ENCODE results near the gene ZNF474.

Gene ZNF474

DNA sequence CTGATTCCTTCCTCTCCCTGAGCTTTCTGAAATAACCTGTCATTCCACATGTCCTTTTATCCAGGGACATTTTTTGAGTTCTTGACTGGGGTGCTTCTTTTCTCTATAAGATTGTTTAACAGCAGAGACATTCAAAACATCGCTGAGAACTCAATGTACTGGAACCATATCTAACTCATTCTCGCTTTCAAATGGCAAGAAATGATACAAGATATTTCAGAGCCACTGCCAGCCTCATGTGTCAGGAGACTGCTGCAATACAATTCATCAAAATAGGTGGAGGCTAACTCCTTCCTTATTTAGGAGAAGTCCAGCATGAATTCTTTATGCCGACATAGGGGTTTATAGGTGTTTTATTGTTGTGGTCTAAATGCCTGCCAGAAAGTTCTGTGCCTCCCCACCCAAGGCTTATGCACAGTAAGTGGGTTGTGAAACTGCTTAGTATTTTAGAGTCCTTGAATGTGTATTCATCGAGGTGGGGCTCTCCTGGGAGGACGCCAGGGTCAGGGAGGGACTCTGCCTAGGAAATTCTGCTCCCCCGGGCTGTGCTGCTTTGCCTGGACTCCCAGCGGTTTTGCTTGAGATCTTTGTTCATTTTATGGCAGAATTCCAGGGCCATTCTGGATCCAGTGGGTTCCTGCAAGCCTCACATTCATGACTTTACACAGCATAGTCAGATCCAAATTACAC is 53.9 kb downstream of the ZNF474 start:
- no peak for DNase-seq

DNA sequence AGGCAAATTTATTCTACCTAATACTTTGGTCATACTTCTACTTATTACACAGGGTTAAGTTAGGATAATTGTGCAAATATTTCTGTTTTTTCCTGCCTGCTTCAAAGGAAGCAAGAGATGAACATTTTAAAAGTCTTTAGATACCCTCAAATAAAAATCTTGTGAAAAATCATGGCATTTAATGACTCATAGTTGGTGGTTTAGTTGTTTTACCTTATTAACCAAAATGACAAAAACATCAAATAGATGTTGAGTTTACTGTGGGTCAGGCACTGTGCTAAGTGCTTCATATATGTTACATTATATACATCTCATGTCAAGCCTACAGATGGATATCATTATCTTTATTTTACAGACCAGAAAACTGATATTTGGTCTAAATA is 54.4 kb downstream of the ZNF474 start:
- DNase-seq: no peak

DNA sequence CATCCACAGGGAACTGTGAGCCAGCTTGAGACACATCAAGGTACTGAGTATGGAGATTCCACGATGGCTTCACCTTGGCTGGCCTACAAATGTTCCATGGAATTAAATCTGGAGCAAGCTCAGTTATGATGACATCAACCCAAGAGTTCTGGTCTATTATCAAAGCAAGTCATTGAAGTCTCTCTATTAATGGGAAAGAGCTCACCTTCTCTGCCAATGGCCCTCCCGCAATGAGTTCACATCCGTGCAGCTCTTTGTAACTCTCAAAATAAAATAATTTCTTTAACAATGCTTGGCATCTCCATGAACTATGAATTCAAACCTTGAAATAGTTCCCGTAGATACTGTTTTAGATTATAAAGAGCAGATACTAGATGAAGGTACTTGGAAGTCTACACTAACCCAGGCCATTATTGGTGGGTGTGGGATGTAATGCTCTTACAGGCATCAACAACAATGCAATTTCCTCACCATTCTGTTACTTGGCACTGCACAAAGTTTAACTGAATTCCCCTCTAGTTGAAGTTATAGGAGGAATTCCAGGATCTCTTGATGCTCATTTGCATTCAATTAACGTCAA is 55.4 kb downstream of the ZNF474 start:
- DNase-seq: no peak

DNA sequence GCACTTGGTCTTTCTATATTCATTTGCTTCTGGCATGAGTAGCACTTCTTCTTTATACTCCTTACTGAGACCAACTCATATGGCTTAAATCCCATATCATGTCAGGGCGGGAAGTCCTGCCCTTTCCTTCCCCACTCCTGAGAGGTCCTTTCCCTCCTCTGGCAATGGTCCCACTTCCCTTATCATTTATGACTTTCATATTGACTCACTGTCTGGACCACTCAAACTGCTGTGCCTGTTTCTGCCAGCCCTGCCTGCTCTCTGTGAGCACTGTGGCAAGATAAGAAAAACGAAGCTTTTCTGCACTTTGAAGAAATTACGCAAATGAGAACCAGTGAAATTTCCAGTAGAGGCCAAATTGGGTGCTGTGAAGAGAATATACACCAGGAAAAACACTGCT is 58.1 kb downstream of the ZNF474 start:
- no peak for DNase-seq

DNA sequence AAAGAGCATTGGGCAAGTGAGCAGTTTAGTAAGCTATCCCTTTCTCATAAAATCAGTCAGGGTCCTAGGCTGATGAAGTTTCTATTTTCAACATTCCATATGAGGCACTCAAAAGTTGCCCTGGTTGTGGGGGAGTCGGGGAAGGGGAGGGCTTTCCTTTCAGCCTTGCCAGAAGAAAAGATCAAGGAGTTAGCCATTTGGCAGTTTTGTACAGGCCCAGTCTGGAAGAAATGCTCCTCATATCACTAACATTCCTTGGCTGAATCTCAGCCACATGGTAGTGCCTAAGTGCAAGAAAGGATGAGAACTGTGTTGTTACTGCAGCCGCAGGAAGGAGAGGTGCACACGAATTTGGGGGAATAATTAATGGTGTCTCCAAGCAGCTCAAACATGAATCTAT is 60.8 kb downstream of the ZNF474 start:
- DNase-seq: no peak

DNA sequence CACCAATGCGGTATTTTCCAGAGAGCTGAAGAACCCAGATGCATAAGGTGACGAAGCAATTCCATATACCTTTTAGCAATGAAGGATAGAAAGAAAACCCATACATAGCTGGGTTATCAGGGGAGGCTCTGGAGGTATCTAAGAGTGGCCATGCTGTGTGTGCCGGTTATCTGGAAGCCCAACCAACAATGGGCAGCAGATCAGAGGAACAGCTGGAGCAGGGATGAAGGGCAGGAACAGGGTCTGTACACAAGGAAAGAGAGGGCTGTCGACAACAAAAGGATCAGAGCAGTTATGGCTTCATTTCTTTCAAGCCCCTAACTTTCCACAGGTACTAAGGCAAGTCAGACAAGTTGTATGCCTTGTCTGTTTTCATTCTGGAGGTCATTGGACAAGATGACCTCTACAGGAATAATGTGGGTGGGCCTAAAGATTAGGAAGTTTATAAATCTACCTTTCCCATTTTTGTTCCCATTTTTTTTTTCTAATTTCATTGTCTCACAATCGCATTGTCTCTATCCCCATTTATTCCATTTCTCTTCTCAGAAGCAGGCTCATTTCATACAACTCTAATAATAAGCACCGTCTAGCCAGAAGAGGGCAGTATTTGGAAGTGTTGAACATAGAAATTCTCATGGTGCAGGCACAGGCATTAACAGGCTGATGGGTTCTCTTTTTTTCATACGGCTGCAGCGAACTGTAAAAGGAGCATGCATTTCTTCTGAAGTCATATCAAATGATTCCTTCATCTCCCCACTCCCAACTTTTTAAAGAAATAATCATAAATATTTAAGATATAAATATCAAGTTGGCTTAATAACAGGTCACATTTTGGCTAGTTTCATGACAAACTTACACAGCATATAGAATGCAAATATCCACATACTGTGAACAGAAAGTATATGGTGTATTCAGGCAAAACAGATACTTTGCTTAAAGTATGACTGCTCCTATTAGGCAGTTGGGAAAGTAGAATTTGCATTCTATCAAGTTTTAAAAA is 63.5 kb downstream of the ZNF474 start:
- DNase-seq: no peak

DNA sequence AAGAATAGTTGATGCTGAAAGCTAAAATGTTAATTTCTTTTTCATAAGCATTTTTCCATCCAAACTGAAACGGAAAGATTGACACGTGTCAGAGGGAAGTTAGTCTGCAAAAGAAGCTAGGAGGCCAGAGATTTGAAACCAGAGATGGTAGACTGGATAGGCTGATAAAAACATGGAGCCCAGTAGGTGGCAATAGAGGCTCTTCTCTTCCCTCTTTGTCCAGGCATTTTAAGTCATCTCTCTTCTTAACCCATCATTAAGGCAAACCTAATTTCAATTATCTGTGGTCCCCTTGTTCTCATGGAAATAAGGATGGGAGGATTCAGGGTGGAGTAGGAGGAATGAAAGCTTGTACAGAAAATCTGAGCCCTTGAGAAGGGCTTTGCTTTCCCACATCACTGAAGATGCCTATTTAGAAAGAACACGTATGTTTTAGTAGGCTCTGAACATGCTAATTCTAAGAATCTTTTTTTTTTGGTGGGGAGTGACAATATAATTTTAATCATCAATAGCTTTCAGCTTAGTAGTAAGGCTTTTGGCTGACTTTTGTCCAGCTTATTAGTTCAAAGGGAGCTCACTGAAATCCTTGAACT is 66.6 kb downstream of the ZNF474 start:
- DNase-seq: no peak

DNA sequence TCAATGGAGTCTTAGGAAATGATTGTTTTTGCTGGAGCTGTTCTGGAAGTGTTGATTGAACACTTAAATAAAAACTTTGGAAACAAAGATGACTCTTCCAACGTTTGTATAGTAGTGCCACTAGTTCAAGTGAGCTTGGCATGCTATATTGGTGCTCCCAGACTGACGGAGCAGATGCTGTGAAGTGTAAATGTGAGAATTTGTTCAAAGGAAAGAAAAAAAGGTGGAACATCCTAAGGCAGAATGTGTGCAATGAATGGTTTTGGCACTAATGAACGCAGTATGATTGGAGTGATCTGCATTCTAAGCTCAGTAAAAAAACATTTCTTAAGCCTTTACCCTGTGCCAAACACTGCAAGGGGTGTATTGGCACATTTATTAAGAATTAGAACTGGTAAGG is 69.8 kb downstream of the ZNF474 start:
- DNase-seq: no peak

DNA sequence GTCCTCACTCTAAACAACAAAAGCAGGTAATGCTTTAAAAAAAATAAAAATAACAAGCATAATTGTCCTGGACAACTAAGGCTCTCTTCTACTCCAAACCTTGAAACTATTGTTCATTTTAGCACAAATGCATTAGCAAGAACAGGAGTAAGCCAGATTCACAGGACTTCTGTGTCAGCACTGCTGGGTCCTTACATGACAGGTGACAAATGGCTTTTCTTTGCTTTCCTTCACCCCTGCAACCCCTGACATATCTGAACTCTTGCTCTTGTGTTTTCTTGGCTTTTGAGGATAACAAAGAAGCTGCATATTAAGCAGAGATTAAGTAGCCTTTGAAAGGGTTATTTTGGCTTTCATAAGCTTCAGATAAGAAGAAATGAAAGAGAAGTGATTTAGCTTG is 71.1 kb downstream of the ZNF474 start:
- DNase-seq: no peak

DNA sequence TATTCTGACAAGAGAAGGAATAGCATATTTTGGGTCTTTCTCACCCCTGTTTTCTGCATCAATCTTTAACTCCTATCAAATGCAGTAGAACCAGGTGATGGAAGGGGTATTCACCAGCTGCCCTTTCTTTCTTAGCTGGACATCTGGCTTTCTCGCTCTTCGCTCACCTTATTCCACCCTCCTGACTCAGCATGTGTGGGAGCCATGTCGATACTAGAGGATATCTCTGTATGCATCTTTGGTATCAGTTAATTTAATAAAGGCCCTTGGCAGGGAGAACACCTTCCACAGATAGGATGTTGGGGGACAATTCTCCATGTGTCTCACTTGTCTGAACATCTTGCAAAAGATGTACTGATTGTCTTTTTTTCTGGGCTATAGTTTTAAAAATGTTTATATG is 71.5 kb downstream of the ZNF474 start:
- no peak for DNase-seq

DNA sequence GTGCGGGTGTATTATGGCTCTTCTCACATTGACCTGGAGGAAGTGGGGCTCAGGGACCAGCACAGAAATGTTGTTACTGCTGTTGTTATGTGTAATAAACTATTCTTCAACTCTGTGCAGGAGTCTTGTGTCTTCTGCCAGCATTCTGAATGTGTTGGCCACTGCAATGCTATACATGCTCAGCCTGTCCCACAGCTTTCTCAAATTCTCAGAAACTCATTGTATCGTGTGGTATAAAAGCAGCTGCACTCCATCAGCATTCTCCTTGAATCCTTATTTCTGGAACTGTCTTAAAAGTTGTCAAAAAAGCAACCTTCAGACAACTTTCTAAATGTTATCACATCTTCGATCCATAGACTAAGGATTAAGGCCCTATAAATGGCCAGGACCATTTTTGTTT is 72.0 kb downstream of the ZNF474 start:
- DNase-seq: no peak

DNA sequence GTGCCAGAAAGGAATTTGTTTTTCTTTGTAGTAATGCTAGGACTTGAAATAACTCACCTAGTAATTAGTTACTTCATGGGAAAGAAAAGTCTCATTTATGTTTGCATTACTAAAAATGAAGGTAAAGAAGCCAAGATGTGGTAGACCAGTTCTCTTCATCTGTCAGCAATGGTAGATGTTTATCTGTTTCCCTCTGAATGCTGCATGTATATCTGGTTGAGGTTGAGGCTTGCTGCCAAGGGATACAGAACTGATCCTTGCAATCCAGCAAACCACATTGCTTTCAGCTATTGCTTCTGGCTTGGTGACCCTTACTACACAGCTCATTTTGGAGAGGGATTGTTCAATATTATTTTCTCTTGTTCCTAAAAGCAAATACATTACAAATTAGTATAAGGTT is 73.6 kb downstream of the ZNF474 start:
- DNase-seq: no peak

Data from NCI-H510A (cell line).